H1 (cell line): ENCODE measurements around the gene TMEM272. TPM values are rescaled to one million over a fixed set of nuclear protein-coding genes. Genes with fewer than 3 reads are reported as not detected.

Experiments
- CTCF ChIA-PET: fragments of 300-600 bp; sonication (Branson Sonifier 250); formaldehyde crosslinking; loops from one replicate; lab custom pipeline; 2021; ENCODE audit not compliant: partially characterized antibody; lab: Charles Lee
- POLR2A ChIA-PET: fragments of 300-600 bp; sonication (Branson Sonifier 250); formaldehyde crosslinking; loops from one replicate; lab custom pipeline; 2021; ENCODE audit warnings: inconsistent platforms; ENCODE audit not compliant: partially characterized antibody; lab: Charles Lee
- DNase-seq, 2 experiments: peaks; one replicate each; pipeline versions ENCODE4 v3.0.0 to v3.0.0-alpha.2; 2010 to 2022; ENCODE audit warnings: low spot score in 2 of 2, low read depth in 1 of 2, mixed read lengths in 1 of 2
- FAIRE-seq: peaks from 2 replicates; lab custom pipeline; 2011; peaks lifted over from hg19 to GRCh38; lab: Jason Lieb, UNC
- H2AFZ ChIP-seq: 2 replicates; pipeline ENCODE4 v1.8.1; 2012; ENCODE audit warnings: low read length, inconsistent platforms
- H2AK5ac ChIP-seq: 2 replicates; pipeline ENCODE4 v1.6.1; 2013; ENCODE audit warnings: low read depth, low read length
- H2BK120ac ChIP-seq: replicated peaks from 2 replicates; pipeline ENCODE3; 2013; ENCODE audit warnings: low read depth, low read length, inconsistent platforms
- H2BK12ac ChIP-seq: 2 replicates; pipeline ENCODE4 v1.6.1; 2013; ENCODE audit warnings: low read depth, low read length
- H2BK15ac ChIP-seq: 2 replicates; pipeline ENCODE4 v1.6.1; 2013; ENCODE audit warnings: low read length
- H2BK20ac ChIP-seq: 2 replicates; pipeline ENCODE4 v1.6.1; 2013; ENCODE audit warnings: low read length
- H2BK5ac ChIP-seq: 2 replicates; pipeline ENCODE4 v1.6.1; 2013; ENCODE audit warnings: low read depth, low read length
- H3K14ac ChIP-seq: 2 replicates; pipeline ENCODE4 v1.6.1; 2013; ENCODE audit warnings: inconsistent platforms; ENCODE audit not compliant: insufficient read length
- H3K18ac ChIP-seq: 2 replicates; pipeline ENCODE4 v1.6.1; 2013; ENCODE audit warnings: low read length; ENCODE audit errors: extremely low read depth
- H3K23ac ChIP-seq: 2 replicates; pipeline ENCODE4 v1.6.1; 2013; ENCODE audit warnings: inconsistent platforms; ENCODE audit not compliant: insufficient read length
- H3K23me2 ChIP-seq: 2 replicates; pipeline ENCODE4 v1.6.1; 2013; ENCODE audit warnings: low read depth, low read length
- H3K27ac ChIP-seq: 2 replicates; pipeline ENCODE4 v1.6.1; 2011; ENCODE audit warnings: low read depth, low read length, inconsistent platforms
- H3K27me3 ChIP-seq, 4 experiments: replicated peaks in 1 of 4; 1 replicate in 1 of 4; 2 replicates in 3 of 4; pipeline versions ENCODE4 v1.6.1 to v1.8.1; 2011 to 2013; ENCODE audit warnings: low read length in 3 of 4, mild to moderate bottlenecking in 3 of 4, inconsistent platforms in 2 of 4, mixed read lengths in 2 of 4, moderate library complexity in 1 of 4; ENCODE audit not compliant: control insufficient read depth in 3 of 4, insufficient read depth in 3 of 4; ENCODE audit errors: extremely low read depth in 1 of 4
- H3K36me3 ChIP-seq, 4 experiments: 2 replicates each; pipeline versions ENCODE4 v1.6.1 to v1.8.1; 2011 to 2013; ENCODE audit warnings: mild to moderate bottlenecking in 4 of 4, low read length in 3 of 4, moderate library complexity in 2 of 4, control low read depth in 1 of 4, inconsistent platforms in 1 of 4; ENCODE audit not compliant: insufficient read depth in 4 of 4, control insufficient read depth in 2 of 4
- H3K4ac ChIP-seq: replicated peaks from 2 replicates; pipeline ENCODE3; 2013; ENCODE audit warnings: low read length, low read depth, mixed read lengths, inconsistent platforms; ENCODE audit not compliant: insufficient read length
- H3K4me1 ChIP-seq, 4 experiments: replicated peaks in 1 of 4; 1 replicate in 1 of 4; 2 replicates in 3 of 4; pipeline versions ENCODE4 v1.6.1 to v1.8.1; 2011 to 2013; ENCODE audit warnings: low read length in 3 of 4, inconsistent platforms in 2 of 4, mixed read lengths in 1 of 4; ENCODE audit not compliant: insufficient read depth in 4 of 4, control insufficient read depth in 3 of 4
- H3K4me2 ChIP-seq, 2 experiments: 2 replicates each; pipeline versions ENCODE4 v1.6.1 to v1.8.1; 2011 to 2013; ENCODE audit warnings: low read depth in 2 of 2, low read length in 2 of 2, control low read depth in 1 of 2, inconsistent platforms in 1 of 2, mild to moderate bottlenecking in 1 of 2; ENCODE audit not compliant: insufficient read depth in 1 of 2
- H3K4me3 ChIP-seq, 4 experiments: fragments of 200-600, 300-600 bp in 1 of 4; sonication (generic), shearing (Covaris generic), sonication (Bioruptor Twin) in 1 of 4; 2 replicates each; pipeline versions ENCODE4 v1.5.1 to v1.8.1; 2011 to 2016; ENCODE audit warnings: low read length in 4 of 4, low read depth in 3 of 4, control low read depth in 2 of 4, inconsistent platforms in 2 of 4, mild to moderate bottlenecking in 2 of 4, mixed read lengths in 1 of 4, moderate library complexity in 1 of 4; ENCODE audit not compliant: insufficient read depth in 2 of 4; ENCODE audit errors: extremely low read depth in 1 of 4
- H3K56ac ChIP-seq: replicated peaks from 2 replicates; pipeline ENCODE3; 2013; ENCODE audit warnings: low read depth, mild to moderate bottlenecking, mixed read lengths, low read length, inconsistent platforms; ENCODE audit not compliant: insufficient read length
- H3K79me1 ChIP-seq: 2 replicates; pipeline ENCODE4 v1.6.1; 2013; ENCODE audit warnings: low read depth, low read length, control low read depth
- H3K79me2 ChIP-seq, 2 experiments: 2 replicates each; pipeline versions ENCODE4 v1.6.1 to v1.8.1; 2012 to 2013; ENCODE audit warnings: low read length in 2 of 2, mild to moderate bottlenecking in 2 of 2, inconsistent platforms in 1 of 2; ENCODE audit not compliant: insufficient read depth in 2 of 2, control insufficient read depth in 1 of 2
- H3K9ac ChIP-seq, 4 experiments: replicated peaks in 1 of 4; 1 replicate in 1 of 4; 2 replicates in 3 of 4; pipeline versions ENCODE4 v1.6.1 to v1.8.1; 2011 to 2013; ENCODE audit warnings: low read depth in 3 of 4, low read length in 3 of 4, control low read depth in 2 of 4, mild to moderate bottlenecking in 2 of 4, moderate library complexity in 2 of 4, inconsistent platforms in 1 of 4; ENCODE audit errors: extremely low read depth in 1 of 4
- H3K9me3 ChIP-seq, 2 experiments: 2 replicates each; pipeline versions ENCODE4 v1.6.1 to v1.8.1; 2012 to 2013; ENCODE audit warnings: mild to moderate bottlenecking in 2 of 2, moderate library complexity in 2 of 2, control low read depth in 1 of 2, inconsistent platforms in 1 of 2, low read depth in 1 of 2, low read length in 1 of 2, mixed read lengths in 1 of 2; ENCODE audit not compliant: insufficient read depth in 2 of 2
- H4K20me1 ChIP-seq, 2 experiments: replicated peaks in 1 of 2; 2 replicates each; pipeline versions ENCODE3 to v1.8.1; 2011 to 2013; ENCODE audit warnings: inconsistent platforms in 2 of 2, low read length in 2 of 2, mild to moderate bottlenecking in 1 of 2; ENCODE audit not compliant: insufficient read depth in 2 of 2, control insufficient read depth in 1 of 2
- H4K5ac ChIP-seq: 2 replicates; pipeline ENCODE4 v1.6.1; 2013; ENCODE audit warnings: low read length, low read depth, mixed read lengths, inconsistent platforms; ENCODE audit not compliant: insufficient read length
- H4K8ac ChIP-seq: 2 replicates; pipeline ENCODE4 v1.8.0; 2013; ENCODE audit warnings: mild to moderate bottlenecking, moderate library complexity, low read length, inconsistent platforms; ENCODE audit not compliant: insufficient read depth; ENCODE audit errors: extremely low read depth
- H4K91ac ChIP-seq: replicated peaks from 2 replicates; pipeline ENCODE3; 2013; ENCODE audit warnings: low read length, mixed read lengths, inconsistent platforms; ENCODE audit not compliant: insufficient read length
- SIRT6 ChIP-seq: IDR thresholded peaks from one replicate; pipeline ENCODE4 v1.7.1; 2012; ENCODE audit warnings: low read length, inconsistent platforms
- WGBS, 2 experiments: shearing (Covaris generic) in 1 of 2; methylation state at CpG; one replicate each; pipeline versions ENCODE4 v1.1.6 to v1.1.7; 2013 to 2015; ENCODE audit warnings: low lambda C conversion rate in 2 of 2, mixed read lengths in 2 of 2, inconsistent platforms in 1 of 2, low coverage in 1 of 2, missing lambda C conversion rate in 1 of 2; ENCODE audit not compliant: insufficient replicate concordance in 2 of 2, insufficient coverage in 1 of 2, insufficient read length in 1 of 2; ENCODE audit errors: extremely low coverage in 1 of 2, missing lambda C conversion rate in 1 of 2; 5-methylcytosine and 5-hydroxymethylcytosine counted together
- polyA plus RNA-seq, 7 experiments: library from polyadenylated mRNA; depleted of rRNA in 3 of 7; stranded (reverse) in 5 of 7; unstranded in 2 of 7; fragments of >200 nt in 5 of 7; fragments of 200-250 nt in 2 of 7; gene quantifications; 1 replicate in 5 of 7; 2 replicates in 1 of 7; 4 replicates in 1 of 7; pipeline versions ENCODE4 v1.2.1 to v1.2.3, GENCODE V29; 2011 to 2013; ENCODE audit warnings: missing spikeins in 2 of 7, mixed read lengths in 2 of 7
- total RNA-seq: library from RNA; stranded (reverse); fragmentation: NEBNext Ultra II Directional; extraction: Animal tissue kit (Norgen Biotek cat#: 25700); gene quantifications from 2 replicates; pipeline ENCODE4 v1.2.1, GENCODE V29; 2021
- TF ChIP-seq, protein P1 (sequence below), 3 experiments: IDR thresholded peaks; 1 replicate in 2 of 3; 2 replicates in 1 of 3; pipeline versions ENCODE4 v1.5.1 to v1.6.1; 2011; ENCODE audit warnings: low read length in 3 of 3, mild to moderate bottlenecking in 3 of 3, inconsistent platforms in 2 of 3, low read depth in 1 of 3, moderate library complexity in 1 of 3; ENCODE audit not compliant: insufficient read depth in 1 of 3; ENCODE audit errors: control extremely low read depth in 1 of 3

Gene TMEM272
- total and polyA plus RNA-seq, 2 of the 8 experiments (the other 6 are each of a cell fraction or from before 2014, with no cell fraction given), result 0.05 TPM; not detected in 1

DNA sequence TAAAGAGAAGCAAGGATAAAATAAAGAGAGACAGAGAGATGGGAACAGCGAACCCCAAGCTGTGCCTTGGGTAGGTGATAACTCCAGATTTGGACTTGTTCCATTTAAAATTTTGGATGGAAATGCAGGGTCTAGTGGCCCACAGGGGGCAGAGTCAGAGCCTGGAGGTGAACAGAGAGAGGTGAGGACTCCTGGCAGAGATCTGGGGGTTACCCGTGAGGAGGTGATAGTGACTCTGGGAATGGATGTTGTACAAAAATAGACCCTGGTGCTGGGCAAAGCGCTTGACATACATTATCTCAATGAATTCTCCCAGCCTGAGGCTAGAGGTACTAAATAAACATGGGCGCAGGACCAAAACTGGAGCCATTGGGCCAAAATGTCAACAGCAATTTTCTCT lies 26.7 kb downstream of the TMEM272 start:
- Histone ChIP-seq H3K4me3 (no peak overlapping the region), H2BK20ac (no peak overlapping the region), H3K36me3 (no peaks in the 10 kb centered on the region), H3K23me2 (no peaks in the 10 kb centered on the region), H2AK5ac (no peak overlapping the region), H2AFZ (no peak overlapping the region), H4K20me1 (no peaks in the 10 kb centered on the region), H3K4ac (no peak overlapping the region), H4K5ac (no peak overlapping the region), H2BK15ac (no peak overlapping the region), H3K9ac (no peak overlapping the region), H3K4me1 (peaks cover 0 to 16% (median 7%) of the 10 kb centered on the region in 4 experiments; a peak in 5 of 7 replicates), H2BK120ac (no peak overlapping the region), H3K23ac (no peak overlapping the region), H2BK5ac (no peak overlapping the region), H3K27ac (no peak overlapping the region), H3K79me1 (no peaks in the 10 kb centered on the region), H4K8ac (no peak overlapping the region), H4K91ac (no peak overlapping the region), H3K56ac (no peak overlapping the region), H3K27me3 (peaks cover 0 to 3% (median 1%) of the 10 kb centered on the region in 4 experiments; a peak in 2 of 7 replicates), H2BK12ac (no peak overlapping the region), H3K79me2 (no peaks in the 10 kb centered on the region), H3K14ac (no peak overlapping the region), H3K9me3 (no peaks in the 10 kb centered on the region), H3K18ac (no peak overlapping the region), H3K4me2 (no peak overlapping the region)
- FAIRE-seq (no peak), DNase-seq (no peak)
- TF ChIP-seq, protein P1, sequence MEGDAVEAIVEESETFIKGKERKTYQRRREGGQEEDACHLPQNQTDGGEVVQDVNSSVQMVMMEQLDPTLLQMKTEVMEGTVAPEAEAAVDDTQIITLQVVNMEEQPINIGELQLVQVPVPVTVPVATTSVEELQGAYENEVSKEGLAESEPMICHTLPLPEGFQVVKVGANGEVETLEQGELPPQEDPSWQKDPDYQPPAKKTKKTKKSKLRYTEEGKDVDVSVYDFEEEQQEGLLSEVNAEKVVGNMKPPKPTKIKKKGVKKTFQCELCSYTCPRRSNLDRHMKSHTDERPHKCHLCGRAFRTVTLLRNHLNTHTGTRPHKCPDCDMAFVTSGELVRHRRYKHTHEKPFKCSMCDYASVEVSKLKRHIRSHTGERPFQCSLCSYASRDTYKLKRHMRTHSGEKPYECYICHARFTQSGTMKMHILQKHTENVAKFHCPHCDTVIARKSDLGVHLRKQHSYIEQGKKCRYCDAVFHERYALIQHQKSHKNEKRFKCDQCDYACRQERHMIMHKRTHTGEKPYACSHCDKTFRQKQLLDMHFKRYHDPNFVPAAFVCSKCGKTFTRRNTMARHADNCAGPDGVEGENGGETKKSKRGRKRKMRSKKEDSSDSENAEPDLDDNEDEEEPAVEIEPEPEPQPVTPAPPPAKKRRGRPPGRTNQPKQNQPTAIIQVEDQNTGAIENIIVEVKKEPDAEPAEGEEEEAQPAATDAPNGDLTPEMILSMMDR (IDR thresholded peaks at IDR 0.05; ENCODE audit: control extremely low read depth in 1 of 3, insufficient read depth in 1 of 3, low read depth in 1 of 3, low read length in 3 of 3), result peak in 2 of 3 experiments; percentile 18 to 26; a peak in 3 of 4 replicates
- no peak for TF ChIP-seq SIRT6
- 87% methylated on average over 4 of the region's 4 CpGs; no CpG with 5 or more reads in 1 of the 2 experiments for WGBS, 2 experiments
- ChIA-PET POLR2A (interaction anchor here (0.7 kb wide), 1 partner anchor 14 kb away, joined by 3 read pairs; the partner anchor contains the start of gene DHRS12), CTCF (interaction anchor here (0.6 to 3.3 kb wide), 8 partner anchors 13 to 310 kb away, joined by 3 to 25 read pairs (median 4); partner anchors contain the start of genes NEK5 and TMEM272)
